Ishikawa (cell line): ENCODE results near the gene TMEM52.

Experiments
- CREB1 ChIP-seq: IDR thresholded peaks from 2 replicates; pipeline ENCODE4 v1.6.1; 2012; ENCODE audit warnings: low read depth
- EGR1 ChIP-seq: IDR thresholded peaks from 2 replicates; pipeline ENCODE4 v1.6.1; 2012
- EP300 ChIP-seq: IDR thresholded peaks from 2 replicates; pipeline ENCODE4 v1.6.1; 2012; ENCODE audit warnings: borderline replicate concordance
- MAX ChIP-seq: IDR thresholded peaks from 2 replicates; pipeline ENCODE4 v1.6.1; 2012
- REST ChIP-seq: IDR thresholded peaks from 2 replicates; pipeline ENCODE4 v1.6.1; 2012; ENCODE audit warnings: low read depth, mild to moderate bottlenecking
- TEAD4 ChIP-seq: IDR thresholded peaks from 2 replicates; pipeline ENCODE4 v1.6.1; 2012
- USF1 ChIP-seq: IDR thresholded peaks from 2 replicates; pipeline ENCODE4 v1.6.1; 2012

GRCh38 chr1:1889847-1890505 lies 29.1 kb downstream of the TMEM52 start:
- TF ChIP-seq EP300 (no peak), REST (no peak), EGR1 (no peak), CREB1 (no peak), MAX (no peak), USF1 (no peak), TEAD4 (no peak)
